HG03442 (cell line): ENCODE data around the gene SUGCT.

Experiments
- ATAC-seq: cut with Tn5 transposase; IDR thresholded peaks from one replicate; pipeline ENCODE4 v1.9.1; 2021; ENCODE audit warnings: mild to moderate bottlenecking, moderate library complexity; ENCODE audit not compliant: unreplicated experiment

Gene SUGCT

DNA sequence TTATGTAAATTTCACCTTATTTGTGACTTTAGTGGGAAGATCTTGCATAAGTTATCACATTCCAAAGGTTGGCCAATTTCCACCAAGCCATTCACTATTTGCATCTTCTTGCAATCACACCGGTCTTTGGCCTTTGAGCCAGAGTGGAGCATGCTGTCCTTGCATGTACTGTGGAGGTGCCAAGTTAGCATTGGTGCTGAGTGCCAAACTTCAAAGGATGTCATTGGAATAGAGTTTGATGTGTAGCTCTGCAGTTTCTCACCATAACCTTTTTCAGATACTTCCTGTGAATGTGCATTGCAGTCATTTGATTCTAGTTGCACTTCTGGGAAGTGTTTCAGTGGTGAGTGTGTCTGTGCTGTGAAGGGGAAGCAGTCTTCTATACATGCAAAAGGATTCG lies 620.6 kb downstream of the SUGCT start:
- ATAC-seq, result no peak

DNA sequence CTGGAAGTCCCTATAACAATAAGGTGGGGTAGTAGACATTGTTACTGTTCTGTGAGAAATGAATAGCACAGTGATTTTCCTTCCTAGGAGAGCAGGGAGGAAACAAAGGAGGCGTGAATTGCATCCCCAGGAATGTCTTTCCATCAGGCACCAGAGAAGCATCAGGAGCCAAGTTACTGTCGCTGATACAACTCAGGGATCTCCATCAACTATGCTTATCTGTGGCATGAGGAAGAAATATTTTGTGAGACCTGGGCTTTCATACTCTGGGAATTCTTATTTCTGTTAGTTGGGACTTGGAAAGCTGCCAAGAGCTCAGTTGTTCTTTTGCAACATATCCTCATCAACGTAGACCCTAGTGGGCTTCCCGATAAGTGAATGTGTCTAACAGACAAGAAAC lies 622.3 kb downstream of the SUGCT start:
- no peak for ATAC-seq

DNA sequence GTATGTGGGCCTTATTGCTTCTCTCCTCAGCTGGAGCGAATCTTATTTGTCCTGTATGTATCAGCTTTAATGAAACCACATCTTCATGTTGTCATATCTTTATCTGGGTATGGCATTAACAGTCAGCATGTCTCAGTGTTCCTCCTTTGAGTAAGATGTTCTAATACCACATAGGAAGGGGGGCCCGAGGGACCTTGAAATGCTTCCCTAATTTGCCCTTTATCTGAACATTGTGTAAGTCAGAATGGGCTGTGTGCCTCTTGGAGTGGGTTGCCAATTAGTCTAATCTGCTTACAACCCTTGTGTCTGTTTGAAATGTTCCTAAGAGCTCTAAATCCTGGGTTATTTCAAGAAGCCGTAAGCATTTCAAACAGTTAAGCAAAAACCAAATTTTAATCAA lies 623.8 kb downstream of the SUGCT start:
- ATAC-seq, result no peak

DNA sequence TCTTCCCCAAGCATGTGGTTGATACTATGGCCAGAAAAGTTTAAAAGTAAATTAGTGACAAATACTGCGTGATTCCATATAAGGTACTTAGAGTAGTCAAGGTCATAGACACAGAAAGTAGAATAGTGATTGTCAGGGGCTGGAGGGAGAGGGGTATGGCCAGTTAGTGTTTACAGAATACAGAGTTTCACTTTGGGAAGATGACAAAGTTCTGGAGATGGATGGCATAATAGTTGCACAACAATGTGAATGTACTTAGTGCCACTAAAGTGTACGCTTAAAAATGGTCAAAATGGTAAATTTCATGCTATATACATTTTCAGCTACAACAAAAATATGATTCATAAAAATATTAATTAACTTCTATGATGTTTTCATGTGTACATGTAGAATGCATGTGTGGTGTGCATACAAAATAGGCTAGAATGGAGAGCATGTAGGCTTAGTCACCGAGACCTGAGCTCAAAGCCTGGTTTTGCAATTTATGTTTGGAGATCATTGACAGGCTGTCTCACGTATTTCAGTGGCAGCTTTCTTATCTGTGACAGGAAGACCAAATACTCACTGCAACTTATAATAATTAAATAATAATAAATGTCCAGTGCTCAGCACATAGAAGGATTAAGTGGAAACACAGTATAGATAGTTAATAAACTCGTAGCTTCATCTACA lies 625.6 kb downstream of the SUGCT start:
- no peak for ATAC-seq

DNA sequence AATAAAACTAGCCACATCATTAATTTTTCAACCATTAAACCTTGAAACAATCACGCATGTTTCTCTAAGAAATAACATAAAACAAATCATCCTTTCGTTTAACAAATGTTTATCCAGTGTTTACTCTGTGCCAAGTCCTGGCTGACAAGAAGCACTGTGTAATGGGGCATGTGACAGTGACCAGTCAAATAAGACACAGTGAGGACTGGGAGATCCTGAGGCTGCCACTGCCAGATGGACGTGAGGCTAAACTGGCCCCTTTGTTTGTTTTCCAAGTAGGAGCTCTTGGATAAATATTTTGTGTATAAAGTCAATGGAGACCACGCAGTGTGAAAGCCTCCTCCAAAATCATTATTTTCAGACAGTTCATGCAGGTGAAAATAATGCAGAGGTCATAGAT lies 626.2 kb downstream of the SUGCT start:
- no peak for ATAC-seq

DNA sequence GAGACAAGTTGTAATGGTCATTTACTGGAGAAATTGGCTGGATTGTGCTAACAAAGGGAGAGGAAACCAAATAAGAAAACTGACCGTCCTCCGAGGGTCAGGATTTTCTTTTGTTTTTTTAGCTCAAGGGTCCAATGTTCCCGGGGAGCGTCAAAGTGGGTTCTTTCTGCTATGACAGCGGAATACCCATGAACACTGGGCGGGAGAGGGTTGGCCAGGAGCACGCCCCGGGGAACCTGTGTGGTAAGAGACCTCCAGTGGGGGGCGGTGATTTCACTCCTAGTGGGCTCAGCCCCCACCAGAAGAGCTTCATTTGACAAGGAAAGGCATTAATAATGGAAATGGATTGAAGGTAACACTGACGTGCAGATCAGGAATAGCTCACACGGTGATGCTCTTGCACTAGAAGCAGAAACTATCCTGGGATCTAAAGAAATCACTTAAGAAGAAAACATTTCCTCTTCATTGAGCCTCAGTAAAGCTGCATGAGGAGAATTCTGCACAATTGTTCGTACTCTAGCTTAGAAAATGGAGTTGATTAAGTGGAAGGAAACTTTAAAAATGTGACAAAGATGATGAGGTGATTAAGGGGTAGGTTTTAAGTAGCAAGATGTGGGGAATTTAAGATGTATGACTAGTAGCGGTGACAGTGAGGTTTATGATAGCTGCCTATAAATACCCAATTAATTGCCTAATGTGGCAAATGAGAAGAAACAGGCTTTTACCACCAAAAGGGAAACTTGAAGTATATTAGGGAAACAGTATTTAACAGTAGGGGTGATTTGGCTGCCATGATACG lies 627.2 kb downstream of the SUGCT start:
- no peak for ATAC-seq

DNA sequence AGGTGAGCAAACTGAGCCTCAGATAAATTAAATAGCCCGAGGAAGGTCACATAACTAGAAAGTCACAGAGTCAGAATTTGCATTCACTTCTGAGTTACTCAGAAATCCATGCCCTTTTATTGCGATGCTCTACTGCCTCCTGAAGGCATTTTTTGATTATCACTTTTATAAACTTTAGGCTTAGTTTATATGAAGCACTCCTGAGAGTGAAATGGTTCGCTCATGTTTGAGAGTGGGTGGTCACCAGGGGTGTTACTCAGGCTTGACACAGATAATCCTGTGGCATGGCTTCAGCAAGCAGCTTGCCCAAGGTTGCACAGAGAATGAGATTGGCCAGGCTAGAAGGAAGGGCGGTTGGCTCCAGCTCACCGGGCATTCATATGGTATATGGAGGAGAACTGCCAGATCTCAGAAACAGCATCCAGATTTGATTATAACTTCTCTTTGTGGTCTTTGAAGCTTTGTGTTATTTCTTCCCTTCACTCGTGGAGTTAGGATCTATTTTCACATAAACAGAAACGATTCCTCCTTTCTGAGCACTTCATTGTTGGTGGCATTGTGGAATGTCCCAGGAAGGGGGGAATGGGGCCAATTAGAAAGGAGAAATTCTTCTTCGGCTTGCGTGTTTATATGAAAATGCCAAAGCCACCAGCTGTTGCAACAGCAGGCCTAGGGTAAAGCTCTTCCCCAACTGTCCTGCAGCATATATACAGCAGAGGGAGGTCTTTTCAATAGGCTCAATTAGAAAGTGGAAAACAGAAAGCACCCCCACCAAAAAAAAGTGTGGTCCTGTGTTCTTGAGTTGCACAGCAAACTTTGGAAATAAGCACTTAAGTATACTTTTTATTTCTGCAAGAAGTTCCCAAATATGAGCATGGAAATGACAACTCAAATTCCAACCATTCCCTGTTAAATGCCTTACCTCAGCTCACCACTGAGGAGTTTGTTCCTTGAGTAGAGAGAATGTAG lies 628.8 kb downstream of the SUGCT start:
- ATAC-seq, result no peak

DNA sequence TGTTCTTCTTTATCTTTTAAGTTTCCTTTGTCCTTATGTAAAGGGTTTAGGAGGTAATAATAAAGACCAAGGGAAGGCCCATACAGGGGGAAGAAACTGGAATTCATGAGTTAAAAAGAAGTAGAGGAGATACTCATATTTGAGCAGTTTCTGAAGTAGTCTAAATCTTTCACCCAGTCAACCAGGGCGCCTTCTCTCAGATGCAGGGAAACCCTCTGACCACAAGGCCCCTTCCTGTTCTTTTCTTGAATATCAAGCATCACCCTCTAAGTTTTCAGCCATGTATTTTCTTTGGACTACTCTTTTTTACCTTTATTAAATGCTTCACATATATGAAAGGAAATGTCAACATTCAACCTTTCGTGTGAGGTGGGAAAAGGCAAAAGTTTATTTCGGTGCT lies 630.8 kb downstream of the SUGCT start:
- no peak for ATAC-seq

DNA sequence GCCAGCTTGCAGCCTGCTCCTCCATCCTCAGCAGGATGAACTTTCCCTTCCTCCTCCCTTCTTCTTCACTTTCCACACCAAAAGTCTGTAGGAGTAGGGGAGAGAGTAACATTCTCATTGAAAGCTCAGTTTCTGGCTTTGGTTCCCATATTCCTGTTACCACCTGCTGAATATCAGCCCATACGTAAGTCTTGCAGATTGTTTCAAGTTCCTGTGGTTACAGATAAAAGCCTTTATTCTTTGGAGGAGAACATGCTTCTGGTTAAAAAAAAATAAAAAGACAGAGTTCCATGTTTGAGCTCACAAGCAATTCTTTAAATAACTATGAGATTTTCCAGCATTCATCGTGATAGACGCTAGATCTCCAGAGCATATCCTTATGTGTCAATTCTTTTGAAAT lies 637.3 kb downstream of the SUGCT start:
- ATAC-seq, result no peak

DNA sequence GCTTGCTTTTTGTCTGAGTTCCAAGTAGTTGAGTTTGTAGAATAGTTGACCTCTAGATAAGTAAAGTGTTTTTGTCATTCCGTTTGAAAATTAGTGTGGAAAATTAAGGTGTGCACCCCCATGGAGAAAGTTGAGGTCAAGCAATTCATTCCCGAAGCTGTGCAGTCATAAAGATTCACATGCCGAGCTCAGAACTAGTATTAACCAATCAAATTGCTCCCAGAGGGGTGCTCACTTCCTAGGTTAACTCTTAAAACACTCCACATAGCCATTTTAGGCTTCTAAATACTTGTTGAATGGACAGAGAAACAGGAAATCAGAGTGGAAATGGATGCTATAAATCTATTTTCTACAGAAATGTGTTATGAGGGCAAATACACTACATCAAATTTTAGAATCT lies 638.9 kb downstream of the SUGCT start:
- ATAC-seq, result no peak

DNA sequence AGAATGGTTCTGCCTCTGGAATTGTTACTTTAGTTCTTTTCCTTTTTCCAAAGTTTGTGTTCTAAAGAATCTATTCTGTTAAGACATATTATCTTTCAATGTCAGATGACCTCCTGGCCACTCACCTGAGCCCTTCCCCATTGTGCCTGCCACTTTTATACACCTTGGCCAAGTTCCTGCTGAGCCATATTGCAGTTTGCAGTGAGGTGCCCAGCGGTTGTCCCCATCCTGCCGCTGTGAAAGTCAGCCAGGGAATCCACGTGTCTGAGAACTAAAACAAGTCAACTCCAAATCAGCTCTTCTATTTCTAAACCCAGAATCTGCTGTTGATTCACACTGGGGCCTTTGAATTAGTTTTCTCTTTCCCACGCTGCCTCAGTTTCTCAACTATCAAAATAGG lies 641.1 kb downstream of the SUGCT start:
- no peak for ATAC-seq

DNA sequence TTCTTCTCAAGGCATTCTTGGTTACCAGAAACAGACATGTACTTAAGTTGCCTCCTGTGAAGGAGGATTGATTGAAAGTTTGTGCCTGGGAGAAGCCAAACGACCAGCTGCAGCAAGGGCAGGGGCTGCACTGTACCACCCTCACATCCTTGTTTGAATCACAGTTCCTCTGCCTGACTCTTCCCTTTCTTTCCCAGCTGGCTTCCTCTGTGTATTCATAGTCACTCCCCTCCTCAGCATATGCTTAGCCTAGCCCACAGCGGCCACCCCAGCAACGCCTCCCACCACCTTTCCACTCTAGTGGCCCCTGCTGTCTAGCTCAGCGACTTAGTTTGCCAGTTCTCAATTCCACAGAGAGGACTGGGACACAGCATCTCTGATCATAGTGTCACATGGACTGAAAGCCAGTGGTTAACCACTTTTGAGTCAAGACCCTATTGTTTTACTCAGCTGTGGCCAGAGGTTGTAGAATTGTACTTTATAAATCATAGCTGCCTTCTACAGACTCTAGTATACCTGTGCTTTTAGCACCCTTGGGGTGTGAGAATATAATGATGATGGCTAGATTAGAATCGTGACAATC lies 643.0 kb downstream of the SUGCT start:
- ATAC-seq, result no peak

DNA sequence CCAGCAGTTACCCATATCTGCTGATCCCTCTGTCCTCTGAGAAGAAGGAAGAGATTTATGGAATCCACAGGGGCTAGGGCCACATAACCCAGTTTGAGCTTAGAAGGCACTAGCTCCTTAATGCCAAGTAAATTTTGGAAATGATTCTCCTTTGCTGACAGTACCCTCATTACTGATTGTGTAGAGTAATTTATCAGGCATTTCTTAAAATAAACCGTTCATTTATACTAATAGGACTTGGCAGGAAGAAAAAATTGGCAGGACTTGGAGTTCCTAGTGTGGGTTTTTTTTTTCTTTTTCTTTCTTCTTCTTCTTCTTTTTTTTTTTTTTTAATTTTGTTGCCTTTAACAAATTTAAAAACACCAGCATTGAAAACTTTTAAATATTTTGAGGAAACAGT lies 645.7 kb downstream of the SUGCT start:
- no peak for ATAC-seq

DNA sequence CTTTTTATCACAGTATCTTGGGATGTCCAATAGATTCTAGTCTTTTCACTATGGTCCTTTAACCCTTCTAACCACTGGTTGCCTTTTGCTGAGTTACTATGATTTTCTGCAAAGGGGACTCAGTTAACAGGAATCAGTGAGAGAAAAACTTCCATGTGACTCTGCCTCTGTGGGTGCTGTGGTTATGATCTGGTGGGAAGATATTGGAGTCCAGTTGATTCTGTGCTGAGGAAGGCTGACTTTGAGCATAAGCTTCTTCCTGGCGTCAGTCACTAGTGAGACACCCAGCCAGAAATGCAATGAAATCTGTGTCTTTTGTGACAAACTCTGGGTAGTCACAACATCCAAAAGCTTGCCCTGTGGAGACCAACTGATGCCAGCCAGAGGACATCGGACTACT lies 648.0 kb downstream of the SUGCT start:
- no peak for ATAC-seq

DNA sequence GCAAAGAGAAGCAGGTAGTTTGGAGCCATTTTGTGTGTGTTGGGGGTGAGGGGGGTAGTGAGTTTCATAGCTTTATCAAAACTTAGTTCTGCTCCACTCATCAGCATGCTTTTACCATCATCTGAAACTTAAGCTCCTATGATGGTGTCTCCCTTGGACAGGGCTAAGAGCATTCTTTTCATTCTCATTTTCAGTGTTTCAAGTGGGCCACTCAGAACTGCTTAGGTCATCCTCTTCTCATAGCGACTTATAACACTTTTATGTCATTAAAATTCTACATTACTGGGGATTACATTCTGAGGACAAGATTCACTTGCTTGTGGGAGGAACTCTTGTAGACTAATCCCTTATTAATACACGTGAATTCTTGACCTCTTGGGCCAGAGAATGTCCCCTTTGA lies 649.4 kb downstream of the SUGCT start:
- no peak for ATAC-seq

DNA sequence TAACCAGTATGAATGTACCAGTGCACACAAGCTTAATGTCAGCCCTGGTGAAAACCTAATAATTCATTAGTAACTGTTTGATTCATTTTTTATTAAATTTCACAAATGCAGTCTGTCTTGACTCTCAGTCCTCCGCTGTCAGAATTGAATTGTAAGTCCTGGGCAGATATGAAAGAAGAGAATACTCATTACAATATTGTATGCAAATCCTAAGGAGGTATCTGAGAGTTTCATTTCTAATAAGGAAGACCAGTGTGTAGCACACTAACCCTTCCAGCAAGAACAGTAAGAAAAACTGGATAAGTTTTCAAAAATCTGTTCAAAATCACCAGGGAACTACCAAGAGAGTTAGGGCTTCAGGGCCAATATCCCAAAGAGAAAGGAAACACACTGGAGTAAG lies 652.1 kb downstream of the SUGCT start:
- ATAC-seq, result no peak

DNA sequence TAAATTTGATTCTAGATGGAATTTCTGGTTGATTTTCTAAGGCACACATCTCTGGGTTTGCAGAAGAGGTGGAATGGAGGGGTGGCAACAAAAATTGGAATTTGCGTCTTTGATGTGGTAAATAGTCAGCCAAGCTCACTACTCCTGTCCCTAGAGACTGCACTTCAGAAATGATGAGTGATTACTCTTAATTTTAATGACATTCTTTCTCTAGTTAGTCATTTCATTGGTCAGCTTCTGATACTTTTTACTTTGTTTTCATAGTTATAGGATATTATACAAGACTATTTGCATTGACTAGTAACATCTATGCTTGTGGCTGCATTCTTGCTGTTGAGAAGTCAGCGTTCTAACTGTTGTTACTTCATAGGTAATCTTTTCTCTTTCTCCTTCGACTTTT lies 658.3 kb downstream of the SUGCT start:
- ATAC-seq, result no peak

DNA sequence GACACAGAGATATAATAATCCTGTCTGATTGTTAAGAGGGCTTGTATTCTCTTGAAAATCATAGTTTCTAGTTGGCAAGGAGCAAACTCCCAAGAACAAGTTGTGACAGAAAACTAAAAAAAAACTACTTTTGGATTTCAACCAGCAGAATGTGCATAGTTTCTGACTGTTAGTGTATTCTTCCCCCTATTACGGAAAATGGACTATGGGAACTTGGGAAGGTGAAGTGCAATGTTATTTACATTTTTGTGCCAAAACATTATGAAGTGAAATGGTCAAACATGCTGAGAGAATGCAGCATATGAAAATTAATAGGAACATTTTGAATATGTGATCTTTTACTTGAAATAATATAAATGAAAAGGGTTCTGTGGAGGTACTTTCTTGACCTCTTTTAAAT lies 660.8 kb downstream of the SUGCT start:
- ATAC-seq, result no peak

DNA sequence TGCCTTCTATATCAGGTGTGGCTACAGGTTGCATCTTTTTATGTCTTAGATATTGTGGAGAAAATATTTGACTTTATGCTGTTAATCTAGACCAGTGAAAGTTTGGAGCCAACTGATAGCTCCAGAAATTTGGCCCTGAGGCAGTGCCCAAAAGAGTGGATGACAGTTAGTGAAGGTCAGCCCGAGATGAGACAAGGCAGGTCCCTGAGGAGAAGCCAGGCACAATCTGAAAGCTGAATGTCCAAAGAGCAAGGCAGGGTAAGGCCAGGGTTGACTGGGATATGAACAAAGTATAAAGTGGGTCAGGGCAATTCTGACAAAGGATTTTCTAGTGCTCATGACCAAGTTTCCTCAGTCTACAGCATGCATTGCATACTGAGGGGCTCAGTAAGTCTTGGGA lies 661.9 kb downstream of the SUGCT start:
- no peak for ATAC-seq

DNA sequence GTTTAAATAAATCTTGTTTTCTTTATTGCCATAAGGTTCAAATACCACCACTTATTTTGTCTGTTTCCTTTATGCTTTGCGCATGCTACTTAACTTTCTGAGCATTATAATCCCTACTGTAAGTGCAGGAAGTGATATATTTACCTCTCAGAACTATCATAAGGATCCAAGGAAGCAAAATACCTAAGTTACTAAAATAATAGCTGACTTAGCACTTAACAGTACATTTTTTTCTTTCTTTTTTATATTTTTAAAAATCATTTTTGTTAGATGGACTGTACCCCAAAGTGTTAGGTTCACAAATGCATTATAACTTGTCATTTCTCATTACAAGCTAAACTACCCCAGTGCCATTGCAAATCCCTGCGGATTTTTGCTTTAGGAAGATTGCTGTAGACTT lies 663.8 kb downstream of the SUGCT start:
- no peak for ATAC-seq
